GM12864 (cell line): ENCODE data around the gene SRGAP3.

ENCODE experiments used
- DNase-seq: peaks from one replicate; pipeline ENCODE4 v3.0.0-alpha.2; 2011; ENCODE audit warnings: low read depth
- H3K4me3 ChIP-seq: 2 replicates; pipeline ENCODE4 v1.5.1; 2011; ENCODE audit warnings: mild to moderate bottlenecking, low read depth, low read length, control low read depth
- CTCF ChIP-seq: IDR thresholded peaks from 2 replicates; pipeline ENCODE4 v1.5.1; 2011; ENCODE audit warnings: low read depth, mild to moderate bottlenecking, moderate library complexity, low read length, control low read depth, inconsistent platforms; ENCODE audit errors: missing control alignments

SRGAP3 gene

GRCh38 chr3:9211155-9211950 is 38.1 kb downstream of the SRGAP3 start:
- DNase-seq = no peak
- no peak for TF ChIP-seq CTCF
- no peak overlapping the region for H3K4me3 ChIP-seq

- no peak for DNase-seq
- no peak for TF ChIP-seq CTCF
- H3K4me3 ChIP-seq = no peak overlapping the region
Measured at GRCh38 chr3:9209777-9210176, 39.7 kb downstream of the SRGAP3 start.

- no peak for TF ChIP-seq CTCF
- no peak for DNase-seq
- no peak overlapping the region for H3K4me3 ChIP-seq
Measured at GRCh38 chr3:9208605-9209152, 40.8 kb downstream of the SRGAP3 start.

DNA sequence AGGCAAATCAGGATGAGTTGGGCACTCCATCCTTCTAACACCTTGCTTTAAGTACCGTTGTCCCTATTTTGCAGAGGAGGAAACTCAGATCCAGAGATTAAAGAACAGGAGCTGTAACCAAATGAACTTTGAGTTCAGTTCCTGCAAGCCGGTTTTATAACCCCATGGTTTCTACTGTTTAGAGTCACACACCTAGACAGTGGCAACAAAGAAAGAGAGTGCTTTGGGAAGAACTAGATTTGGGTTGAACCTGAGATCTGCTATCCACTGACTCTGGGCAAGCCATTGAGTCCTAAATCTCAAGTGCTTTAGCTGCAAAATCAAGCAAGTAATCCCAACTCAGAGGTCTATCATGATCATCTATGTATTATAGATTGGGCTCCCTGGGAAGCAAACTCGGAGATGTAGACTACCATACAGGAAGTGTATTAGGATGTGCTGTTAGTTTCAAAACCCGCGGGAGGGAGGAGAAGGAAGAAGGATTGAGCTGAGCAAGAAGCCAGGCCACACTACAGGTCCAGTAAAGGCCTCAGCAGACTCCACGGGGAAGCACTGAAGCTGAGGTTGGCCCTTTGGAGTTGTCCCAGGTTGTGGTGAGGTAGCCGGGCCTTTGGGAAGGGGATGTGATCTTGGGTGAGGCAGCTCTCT is 42.2 kb downstream of the SRGAP3 start:
- TF ChIP-seq CTCF = no peak
- no peak for DNase-seq
- H3K4me3 ChIP-seq = no peak overlapping the region

DNA sequence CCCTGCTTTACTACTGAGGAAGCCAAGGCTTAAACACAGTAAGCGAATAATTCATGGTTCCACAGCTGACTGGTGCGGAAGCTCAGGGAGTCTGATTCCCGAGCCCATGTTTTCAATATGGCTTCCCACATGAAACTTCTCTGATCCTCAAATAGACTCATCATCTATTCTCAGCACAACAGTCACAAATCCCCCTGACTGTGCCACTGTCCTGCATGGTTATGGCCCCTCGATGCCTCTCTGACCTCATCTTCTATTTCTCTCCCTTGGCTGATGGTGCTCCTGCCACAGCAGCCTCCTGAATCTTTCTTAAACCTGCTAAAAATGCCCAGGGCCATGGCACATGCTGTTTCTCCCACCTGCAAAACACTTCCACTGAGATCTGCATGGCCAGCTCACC is 43.2 kb downstream of the SRGAP3 start:
- no peak for DNase-seq
- TF ChIP-seq CTCF = no peak
- H3K4me3 ChIP-seq = no peak overlapping the region

DNA sequence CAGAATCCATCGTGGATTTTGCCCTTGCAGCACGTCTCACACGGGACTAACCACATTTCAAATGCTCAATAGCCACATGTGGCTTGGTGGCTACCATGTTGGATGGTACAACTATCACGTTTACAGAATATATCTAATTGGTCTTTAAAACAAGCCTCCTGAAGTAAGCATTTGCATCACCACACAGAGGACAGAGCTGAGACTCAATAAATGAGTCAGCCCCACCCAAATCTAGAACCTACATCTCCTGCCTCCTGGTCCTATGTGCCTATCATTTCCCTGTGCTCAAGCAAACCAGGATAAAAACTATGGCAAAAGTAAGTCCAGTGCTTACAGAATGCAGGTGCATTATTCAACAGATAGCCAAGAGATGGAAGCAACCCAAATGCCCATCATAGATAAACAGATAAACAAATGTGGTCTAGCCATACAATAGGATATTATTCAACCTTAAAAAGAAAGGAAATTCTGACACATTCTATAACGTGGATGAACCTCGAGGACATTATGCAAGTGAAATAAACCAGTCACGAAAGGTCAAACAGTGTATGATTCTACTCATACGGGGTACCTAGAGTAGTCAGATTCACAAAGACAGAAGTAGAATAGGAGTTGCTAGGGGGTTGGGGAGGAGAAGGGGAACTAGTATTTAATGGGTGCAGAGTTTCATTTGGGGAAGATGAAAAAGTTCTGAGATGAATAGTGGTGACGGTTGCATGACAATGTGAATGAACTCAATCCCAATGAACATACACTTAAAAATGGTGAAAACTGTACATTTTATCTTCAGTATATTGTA is 43.9 kb downstream of the SRGAP3 start:
- no peak overlapping the region for H3K4me3 ChIP-seq
- peak; percentile 27 for DNase-seq
- no peak for TF ChIP-seq CTCF
